HL-60/S4 (cell line): Measurements from ENCODE around the gene FCRL2.

ENCODE experiments used
- in situ Hi-C: fragments of 300-500 bp; cut with MboI; formaldehyde crosslinking; loops from 2 replicates; pipeline ENCODE4 v1.14.3; 2022; ENCODE audit warnings: low sequenced_read_pairs

The FCRL2 gene, protein sequence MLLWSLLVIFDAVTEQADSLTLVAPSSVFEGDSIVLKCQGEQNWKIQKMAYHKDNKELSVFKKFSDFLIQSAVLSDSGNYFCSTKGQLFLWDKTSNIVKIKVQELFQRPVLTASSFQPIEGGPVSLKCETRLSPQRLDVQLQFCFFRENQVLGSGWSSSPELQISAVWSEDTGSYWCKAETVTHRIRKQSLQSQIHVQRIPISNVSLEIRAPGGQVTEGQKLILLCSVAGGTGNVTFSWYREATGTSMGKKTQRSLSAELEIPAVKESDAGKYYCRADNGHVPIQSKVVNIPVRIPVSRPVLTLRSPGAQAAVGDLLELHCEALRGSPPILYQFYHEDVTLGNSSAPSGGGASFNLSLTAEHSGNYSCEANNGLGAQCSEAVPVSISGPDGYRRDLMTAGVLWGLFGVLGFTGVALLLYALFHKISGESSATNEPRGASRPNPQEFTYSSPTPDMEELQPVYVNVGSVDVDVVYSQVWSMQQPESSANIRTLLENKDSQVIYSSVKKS

DNA sequence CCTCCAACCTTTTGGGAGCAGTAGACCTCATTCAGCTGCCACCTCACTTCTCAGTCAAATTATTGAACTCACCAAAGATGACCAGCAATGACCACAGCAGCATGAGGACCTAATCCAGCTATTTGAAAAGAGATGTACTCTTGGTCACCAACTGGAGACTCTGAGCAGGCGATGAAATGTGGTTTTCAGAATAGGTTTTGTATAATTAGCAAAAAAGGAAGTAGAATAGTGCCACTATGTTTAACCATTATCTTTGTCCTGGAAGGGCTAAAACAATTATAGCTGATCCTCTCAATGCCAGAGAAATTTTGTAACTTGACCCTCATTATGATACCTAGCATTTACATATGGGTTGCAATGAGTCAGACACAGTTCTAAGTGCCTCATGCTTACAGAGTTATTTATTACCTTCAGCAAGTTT lies at the start of gene FCRL2:
Gene FCRL2, minus strand, starts transcription at position 162 of the 421 bp plus-strand sequence. Its CDS starts 59 bp downstream, at position 103.
- in situ Hi-C loops = no loop called here

DNA sequence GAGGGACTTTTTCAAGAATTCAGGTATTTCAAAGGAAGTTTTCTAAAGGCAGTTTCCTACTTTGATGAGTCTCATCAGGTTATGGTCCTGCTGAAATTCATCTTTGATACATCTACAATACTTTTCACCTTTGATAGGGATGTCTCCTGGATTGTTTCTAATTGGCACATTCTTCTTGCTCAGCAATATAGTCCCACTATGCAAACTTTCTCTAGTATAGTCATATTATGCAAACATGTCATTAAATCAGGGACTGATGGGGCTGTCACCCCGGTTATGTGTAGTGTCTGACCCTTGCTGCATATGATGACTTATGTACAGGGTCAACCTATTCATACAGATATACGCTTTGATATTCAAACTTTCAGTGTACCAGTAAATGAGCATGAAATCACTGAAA lies 43.4 kb upstream of the FCRL2 start:
- in situ Hi-C loops = no loop called here

- in situ Hi-C loops = no loop called here
Measured at GRCh38 chr1:157819896-157820295, 43.0 kb upstream of the FCRL2 start, which contains the start of gene FCRL1. FCRL1 (minus strand) TSS chr1:157820120; CDS start chr1:157820037, 83 bp downstream.

GRCh38 chr1:157819215-157819614 lies 42.3 kb upstream of the FCRL2 start:
- in situ Hi-C loops = no loop called here

DNA sequence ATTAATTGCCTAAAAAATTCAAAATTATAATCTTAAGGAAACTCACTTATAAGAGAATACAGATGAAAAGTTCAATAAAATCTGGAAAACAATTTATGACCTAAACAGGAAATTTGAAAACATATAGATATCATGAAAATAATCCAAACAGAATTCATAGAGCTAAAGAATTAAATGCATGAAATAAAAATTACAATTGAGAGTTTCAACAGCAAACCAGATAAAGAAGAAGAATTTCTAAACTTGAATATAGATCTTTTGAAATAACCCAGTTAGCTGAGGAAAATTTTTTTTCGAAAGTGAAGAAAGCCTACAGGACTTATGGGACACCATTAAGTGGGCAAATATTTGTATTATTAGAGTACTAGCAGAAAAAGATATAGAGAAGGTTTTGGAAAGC lies 36.3 kb upstream of the FCRL2 start:
- in situ Hi-C loops = no loop called here

GRCh38 chr1:157806431-157807149 lies 29.7 kb upstream of the FCRL2 start:
- in situ Hi-C loops = no loop called here

- in situ Hi-C loops = no loop called here
Measured at GRCh38 chr1:157803851-157804250, 26.9 kb upstream of the FCRL2 start.

DNA sequence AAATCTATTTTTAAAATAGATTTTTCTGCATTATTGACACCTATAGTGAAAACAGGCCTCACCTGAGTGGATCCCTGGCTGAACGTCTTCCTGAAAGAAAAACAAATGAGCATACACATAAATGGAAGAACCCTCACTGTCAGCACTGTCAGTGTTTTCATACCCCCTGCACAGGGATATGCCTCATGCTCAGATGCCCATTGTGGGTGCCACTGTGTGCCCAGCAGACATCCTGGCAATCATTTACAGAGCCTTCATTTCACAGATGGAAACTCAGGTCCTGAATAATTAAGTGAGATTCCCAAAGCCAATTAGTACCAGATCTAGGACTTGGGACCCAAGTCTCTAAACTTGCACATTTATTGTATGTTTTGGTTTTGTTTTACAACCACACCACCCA lies 23.1 kb upstream of the FCRL2 start:
- in situ Hi-C loops = no loop called here

- in situ Hi-C loops = no loop called here
Measured at GRCh38 chr1:157798211-157798610, 21.3 kb upstream of the FCRL2 start.

GRCh38 chr1:157785248-157785647 lies 8.3 kb upstream of the FCRL2 start:
- in situ Hi-C loops = no loop called here

- in situ Hi-C loops = no loop called here
Measured at GRCh38 chr1:157784801-157785200, 7.9 kb upstream of the FCRL2 start.

- in situ Hi-C loops = no loop called here
Measured at GRCh38 chr1:157782931-157783330, 6.0 kb upstream of the FCRL2 start.

- in situ Hi-C loops = no loop called here
Measured at GRCh38 chr1:157781048-157781447, 4.1 kb upstream of the FCRL2 start.

- in situ Hi-C loops = no loop called here
Measured at GRCh38 chr1:157775101-157775870, 1.6 kb downstream of the FCRL2 start.

DNA sequence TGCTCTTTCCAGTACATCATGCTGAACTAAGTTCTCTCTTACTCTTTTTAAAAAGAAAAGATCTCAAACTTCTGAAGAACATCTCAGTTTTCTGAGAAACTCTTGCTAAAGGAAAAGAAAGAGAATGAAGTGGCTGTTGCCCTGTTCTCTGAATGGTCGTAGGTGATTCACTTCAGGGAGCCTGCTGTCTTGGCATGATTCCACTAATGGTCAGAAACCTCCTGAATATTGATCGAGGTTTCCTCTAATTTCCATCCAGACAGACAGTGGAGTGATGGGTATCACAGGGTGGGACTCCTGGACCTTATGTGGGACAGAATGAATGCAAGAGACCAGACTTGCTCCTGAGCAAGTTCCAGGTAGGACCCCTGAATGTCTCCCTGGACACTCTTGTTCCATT lies 2.5 kb downstream of the FCRL2 start:
- in situ Hi-C loops = no loop called here

DNA sequence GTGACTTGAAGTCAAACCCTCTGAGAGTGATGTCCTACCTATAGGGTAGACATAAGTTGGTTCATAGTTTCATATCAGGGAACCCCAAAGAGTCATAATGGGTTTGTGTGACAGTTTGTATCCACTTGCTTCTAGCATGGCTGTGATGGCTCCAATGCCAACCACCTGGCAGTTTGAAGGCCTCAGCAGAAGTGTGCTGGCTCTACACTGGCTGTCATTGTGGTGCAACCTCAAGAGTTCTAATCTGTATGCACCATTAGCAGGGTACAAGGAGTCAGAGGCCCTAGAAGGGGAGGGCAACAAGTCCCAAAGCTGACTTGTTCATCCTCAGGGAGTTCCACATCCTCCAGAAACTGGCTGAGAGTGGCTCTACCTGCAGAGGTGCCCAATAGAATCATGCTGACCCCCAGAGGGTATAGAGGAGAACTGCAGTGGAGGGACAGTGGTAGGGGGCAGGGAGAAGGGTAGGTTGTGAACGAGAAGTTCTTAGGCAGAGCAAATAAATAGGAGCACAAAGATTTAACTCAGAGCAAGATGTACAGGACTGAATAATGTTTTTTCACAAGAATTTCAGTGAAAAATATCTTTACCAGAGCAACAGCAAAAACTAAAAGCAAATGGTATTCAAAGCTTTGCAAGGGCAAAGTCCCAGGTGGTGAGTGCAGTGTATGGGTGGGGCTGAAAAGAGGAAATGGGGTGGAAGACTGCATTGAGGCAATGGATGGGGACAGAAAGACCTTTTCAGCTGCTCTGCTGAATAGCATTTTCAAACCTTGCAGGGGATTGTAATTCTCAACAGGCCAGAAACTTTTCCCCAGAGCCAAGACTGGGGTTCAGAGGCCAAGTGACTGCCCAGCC lies 3.2 kb downstream of the FCRL2 start:
- in situ Hi-C loops = no loop called here

GRCh38 chr1:157771661-157772425 lies 5.1 kb downstream of the FCRL2 start:
- in situ Hi-C loops = no loop called here

DNA sequence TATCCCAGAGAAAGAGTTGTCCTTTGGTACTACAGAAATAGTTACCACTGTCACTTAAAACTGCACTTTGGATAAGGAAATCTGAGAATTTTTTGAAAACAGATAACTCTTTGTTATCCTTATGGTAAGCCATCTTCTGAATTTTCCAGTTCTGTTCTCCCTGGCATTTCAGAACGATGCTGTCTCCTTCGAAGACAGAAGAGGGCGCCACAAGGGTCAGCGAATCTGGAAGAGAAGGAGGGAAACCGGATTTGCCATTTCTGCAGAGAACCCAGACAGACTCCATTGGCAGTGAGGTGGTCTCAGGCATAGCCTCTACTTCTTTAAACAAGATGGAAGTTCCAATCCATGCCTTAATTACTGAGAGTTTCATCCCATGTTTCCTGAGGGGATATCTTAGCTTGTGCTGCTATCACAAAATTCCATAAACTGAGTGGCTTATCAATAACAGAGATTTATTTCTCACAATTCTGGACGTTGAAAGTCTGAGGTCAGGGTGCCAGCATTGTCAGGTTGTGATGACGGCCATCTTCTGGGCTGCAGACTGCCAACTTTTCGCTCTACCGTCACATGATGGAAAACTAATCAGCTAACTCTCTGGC lies 6.4 kb downstream of the FCRL2 start:
- in situ Hi-C loops = no loop called here

GRCh38 chr1:157766792-157767191 lies 10.1 kb downstream of the FCRL2 start:
- in situ Hi-C loops = no loop called here
